ENCODE measurements around the gene SKIDA1. TPM values are rescaled to one million over a fixed set of nuclear protein-coding genes. Genes with fewer than 3 reads are reported as not detected.
"Not testable (repeated sequence)": the region's sequence is repeated elsewhere in the genome, so short reads cannot be mapped to it uniquely, and the experiment has no call there.

SKIDA1 gene
- 3.6 TPM for total RNA-seq

GRCh38 chr10:21525367-21526187 lies at the start of gene SKIDA1:
Gene SKIDA1 (minus strand): TSS chr10:21525682. CDS start chr10:21517822, 7,860 bp downstream.
- peak; percentile 91 for DNase-seq (ENCODE audit: low spot score)

DNA sequence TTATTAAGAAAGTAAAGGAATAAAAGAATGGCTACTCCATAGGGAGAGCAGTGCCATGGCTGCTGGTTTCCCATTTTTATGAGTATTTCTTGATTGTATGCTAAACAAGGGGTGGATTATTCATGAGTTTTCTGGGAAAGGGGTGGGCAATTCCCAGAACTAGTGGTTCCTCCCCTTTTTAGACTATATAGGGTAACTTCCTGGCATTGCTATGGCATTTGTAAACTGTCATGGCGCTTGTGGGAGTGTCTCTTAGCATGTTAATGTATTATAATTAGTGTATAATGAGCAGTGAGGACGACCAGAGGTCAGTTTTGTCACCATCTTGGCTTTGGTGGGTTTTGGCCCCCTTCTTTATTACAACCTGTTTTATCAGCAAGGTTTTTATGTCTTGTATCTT lies 49.0 kb upstream of the SKIDA1 start:
- DNase-seq (ENCODE audit: low spot score) = not testable (repeated sequence)

DNA sequence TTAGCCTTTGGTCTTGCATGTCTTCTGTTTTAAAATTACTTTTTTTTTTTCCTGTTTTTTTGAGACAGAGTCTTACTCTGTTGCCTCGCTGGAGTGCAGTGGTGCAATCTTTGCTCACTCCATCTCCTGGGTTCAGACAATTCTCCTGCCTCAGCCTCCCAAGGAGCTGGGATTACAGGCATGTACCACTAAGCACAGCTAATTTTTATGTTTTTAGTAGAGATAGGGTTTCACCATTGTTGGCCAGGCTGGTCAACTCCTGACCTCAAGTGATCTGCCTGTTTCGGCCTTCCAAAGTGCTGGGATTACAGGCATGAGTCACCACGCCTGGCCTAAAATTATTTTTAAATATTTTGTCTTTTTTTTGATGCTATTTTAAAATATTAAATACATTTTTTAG lies 47.1 kb upstream of the SKIDA1 start:
- DNase-seq (ENCODE audit: low spot score) = no peak

DNA sequence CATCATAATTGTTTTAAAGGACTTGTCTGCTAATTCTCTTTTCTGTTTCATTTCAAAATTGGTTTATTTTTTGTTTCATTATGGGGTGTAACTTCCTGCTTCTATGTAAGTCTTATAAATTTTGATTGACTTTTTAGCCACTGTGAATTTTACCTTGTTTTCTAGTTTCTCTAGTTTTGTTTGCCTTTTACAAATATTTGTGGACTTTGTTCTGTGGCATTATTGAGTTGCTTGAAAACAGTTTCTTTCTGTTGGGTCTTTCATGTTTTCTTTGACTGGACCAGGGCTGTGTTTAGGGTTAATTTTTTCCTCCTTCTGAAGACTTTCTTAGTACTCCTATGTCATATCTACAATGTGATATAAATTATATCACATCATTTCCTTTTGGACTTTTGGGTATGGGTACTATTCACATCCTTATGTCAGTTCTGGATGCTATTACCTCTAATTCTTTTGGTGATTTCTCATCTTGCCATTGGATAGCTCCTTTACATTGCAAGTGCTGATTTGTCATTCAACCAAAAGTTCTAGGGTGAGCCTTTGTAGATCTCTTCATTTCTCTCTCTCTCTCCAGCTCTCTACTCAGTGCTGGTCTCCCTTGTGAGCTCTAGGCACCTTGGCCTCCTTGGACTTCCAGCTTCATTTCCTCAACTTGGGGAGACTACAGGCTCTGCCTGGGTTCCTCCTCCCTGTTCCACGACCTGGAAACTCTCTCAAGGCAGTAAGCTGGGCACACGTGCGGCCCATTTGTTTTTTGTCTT lies 45.5 kb upstream of the SKIDA1 start:
- no peak for DNase-seq (ENCODE audit: low spot score)

GRCh38 chr10:21558984-21559383 lies 33.5 kb upstream of the SKIDA1 start:
- DNase-seq (ENCODE audit: low spot score) = not testable (repeated sequence)

DNA sequence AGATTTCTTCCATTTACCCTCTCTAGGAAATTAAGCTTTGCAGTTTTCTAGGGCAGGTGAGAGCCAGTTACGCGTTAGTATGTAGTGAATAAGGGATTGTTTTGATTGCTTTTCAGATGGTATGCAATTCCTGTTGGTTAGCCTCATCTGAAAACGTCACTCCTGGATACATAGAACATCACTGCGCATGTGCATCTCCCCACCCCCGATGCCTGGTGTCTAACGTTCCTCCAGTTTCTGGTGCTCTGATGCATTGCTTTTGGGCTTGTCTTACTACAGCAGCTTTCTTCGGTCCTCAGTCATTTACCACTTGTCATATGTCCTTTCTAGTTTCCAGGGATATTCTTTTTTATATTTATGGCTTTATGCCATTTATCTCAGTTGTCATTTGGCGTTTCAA lies 31.0 kb upstream of the SKIDA1 start:
- DNase-seq (ENCODE audit: low spot score) = no peak

DNA sequence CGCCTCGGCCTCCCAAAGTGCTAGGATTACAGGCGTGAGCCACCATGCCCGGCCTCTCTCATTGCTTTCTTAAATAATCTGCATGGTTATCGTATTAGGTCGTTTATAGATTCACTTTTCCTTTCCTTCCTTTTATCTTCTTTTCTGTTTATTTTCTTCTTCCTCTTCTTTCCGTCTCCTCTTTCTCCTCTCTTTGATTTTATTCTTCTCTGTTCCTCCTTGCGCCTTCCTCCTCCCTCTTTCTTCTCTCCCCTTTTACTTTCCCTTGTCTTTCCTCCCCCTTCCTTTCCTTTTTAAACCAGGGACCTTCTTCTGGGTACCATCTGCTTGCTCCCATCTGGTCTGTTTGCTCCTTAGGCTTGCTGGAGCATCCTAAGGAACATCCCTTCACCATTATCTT lies 27.2 kb upstream of the SKIDA1 start:
- no peak for DNase-seq (ENCODE audit: low spot score)

- DNase-seq (ENCODE audit: low spot score) = no peak
These were observed 21.8 kb upstream of the SKIDA1 start for GRCh38 chr10:21547246-21547645.

DNA sequence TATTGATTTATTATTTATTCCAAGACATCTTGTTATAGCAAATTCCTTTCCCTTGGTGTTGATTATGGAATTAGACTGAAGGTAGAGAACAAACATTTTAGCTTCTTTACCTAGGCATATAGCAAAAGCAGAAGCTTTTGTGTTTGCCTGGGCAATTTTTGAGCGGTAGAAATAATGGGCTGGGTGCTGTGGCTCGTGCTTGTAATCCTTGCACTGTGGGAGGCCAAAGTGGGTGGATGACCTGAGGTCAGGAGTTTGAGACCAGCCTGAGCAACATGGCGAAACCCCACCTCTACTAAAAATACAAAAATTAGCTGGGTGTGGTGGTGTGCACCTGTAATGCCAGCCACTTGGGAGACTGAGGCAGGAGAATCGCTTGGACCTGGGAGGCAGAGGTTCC lies 15.2 kb upstream of the SKIDA1 start:
- not testable (repeated sequence) for DNase-seq (ENCODE audit: low spot score)

- no peak for DNase-seq (ENCODE audit: low spot score)
These were observed 11.4 kb upstream of the SKIDA1 start for GRCh38 chr10:21536874-21537273.

- DNase-seq (ENCODE audit: low spot score) = not testable (repeated sequence)
These were observed 10.5 kb upstream of the SKIDA1 start for GRCh38 chr10:21535976-21536375.

- no peak for DNase-seq (ENCODE audit: low spot score)
These were observed 10.0 kb upstream of the SKIDA1 start for GRCh38 chr10:21535494-21535965.

DNA sequence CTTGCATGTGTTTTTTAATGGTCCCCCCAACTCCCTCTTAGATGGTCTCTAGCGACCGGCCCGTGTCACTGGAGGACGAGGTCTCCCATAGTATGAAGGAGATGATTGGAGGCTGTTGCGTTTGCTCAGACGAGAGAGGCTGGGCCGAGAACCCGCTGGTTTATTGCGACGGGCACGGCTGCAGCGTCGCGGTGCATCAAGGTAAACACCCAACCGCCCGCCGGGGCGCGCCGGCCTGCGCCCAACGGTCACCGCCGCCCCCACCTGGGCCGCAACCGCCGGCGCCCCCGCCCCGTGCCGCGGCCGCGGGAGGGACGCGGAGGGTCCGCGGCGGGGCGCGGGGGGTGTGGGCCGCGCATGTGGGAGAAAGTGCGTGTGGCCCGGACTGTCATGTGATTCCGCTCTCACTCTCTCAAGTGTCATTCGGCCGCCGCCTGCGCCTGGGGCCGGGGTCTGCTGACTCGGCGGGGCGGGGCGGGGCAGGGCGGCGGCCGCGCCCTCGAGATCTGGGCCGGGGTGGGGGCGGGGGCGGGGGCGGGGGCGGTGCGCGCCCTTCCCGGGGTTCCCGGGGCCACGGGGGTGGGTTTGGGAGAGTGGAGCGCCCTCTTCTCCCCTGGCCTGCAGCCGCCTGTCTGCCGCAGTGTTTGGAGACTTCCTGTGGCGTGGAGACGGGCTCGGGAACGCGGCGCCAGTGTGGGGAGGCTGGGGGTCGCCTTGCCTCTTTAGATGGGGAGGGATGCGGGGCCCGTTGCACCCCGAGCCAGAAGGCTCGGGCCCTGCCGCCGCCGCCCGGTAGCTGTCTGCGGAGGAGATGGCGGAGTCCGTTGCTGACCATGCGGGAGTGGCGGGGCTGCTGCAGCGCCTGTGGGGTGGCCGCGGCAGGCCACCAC lies 9.4 kb upstream of the SKIDA1 start:
- peak; percentile 62 for DNase-seq (ENCODE audit: low spot score)

DNA sequence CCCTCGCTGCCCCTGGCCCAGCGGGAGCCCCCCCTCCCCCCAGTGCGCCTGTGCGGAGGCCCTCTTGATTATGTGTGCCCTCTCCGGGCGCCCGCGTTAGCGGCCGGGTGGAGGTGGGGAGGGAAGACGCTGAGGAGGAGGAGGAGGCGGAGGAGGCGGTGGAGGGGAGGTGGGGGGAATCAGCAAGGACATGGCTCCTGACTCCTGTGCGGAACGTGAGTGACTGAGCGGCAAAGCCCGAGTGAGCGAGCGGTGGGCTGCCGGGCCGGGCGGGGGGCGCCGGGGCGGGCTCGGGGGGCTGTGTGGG lies 8.8 kb upstream of the SKIDA1 start:
- no peak for DNase-seq (ENCODE audit: low spot score)

GRCh38 chr10:21533467-21534279 lies 8.2 kb upstream of the SKIDA1 start, which contains the start of gene MLLT10:
Gene MLLT10 (plus strand): TSS chr10:21534232. CDS start chr10:21534645, 413 bp downstream.
- peak; percentile 95 for DNase-seq (ENCODE audit: low spot score)

DNA sequence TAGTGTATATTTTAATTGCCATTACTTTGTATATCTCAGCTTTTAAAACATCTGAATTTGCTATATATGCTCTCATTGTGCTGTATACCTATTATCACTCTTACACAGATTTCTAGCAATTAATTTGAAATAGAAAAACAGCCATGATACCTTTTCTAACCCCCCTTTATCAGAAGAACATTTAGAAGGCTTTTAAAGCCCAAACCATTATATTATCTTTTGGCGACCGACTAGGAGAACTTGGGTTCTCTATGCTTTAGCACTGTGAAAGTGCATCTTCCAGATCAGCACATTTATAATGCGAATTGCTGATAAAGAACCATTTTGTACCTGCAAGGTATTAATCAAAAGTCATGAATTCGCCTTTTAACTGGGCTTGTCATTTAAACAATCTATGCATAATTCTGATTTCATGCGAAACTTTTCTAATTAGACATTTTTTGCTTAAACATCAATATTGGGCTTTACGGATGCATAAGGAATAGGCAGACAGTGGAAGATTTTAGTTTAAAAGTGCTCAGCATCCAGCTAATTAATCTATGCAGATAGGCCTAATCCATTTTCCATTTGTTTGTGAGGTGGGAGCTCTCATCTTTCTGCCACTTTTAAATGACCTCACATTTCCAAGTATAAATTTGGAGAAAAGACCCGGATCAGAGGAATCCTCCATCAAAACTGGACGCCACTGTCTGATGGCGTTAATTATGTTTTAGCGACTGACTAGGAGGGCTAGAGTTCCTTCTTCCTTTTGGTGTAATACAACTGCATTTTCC lies 7.4 kb upstream of the SKIDA1 start:
- DNase-seq (ENCODE audit: low spot score) = no peak

GRCh38 chr10:21531164-21531563 lies 5.7 kb upstream of the SKIDA1 start:
- DNase-seq (ENCODE audit: low spot score) = no peak

- no peak for DNase-seq (ENCODE audit: low spot score)
These were observed 5.2 kb upstream of the SKIDA1 start for GRCh38 chr10:21530641-21531040.

- no peak for DNase-seq (ENCODE audit: low spot score)
These were observed 4.7 kb upstream of the SKIDA1 start for GRCh38 chr10:21530168-21530567.
